SK-N-SH (cell line): Measurements from ENCODE around the gene MCF2L2. TPM values are rescaled to one million over a fixed set of nuclear protein-coding genes. Genes with fewer than 3 reads are reported as not detected.

ENCODE experiments used
- CTCF ChIA-PET: fragments of 300-600, 350-600 bp; formaldehyde crosslinking; extraction: SDS; loops from one replicate; lab custom pipeline; 2021; lab: Yijun Ruan, JAX
- POLR2A ChIA-PET: fragments of 350-600 bp; sonication (Branson Sonifier 250); formaldehyde crosslinking; extraction: SDS; loops from one replicate; lab custom pipeline; 2020; ENCODE audit warnings: antibody characterized with exemption, inconsistent platforms; lab: Yijun Ruan, JAX
- DNase-seq: peaks from one replicate; pipeline ENCODE4 v3.0.0; 2012
- H2AFZ ChIP-seq: fragments of 200-600 bp; sonication (generic); 2 replicates; pipeline ENCODE4 v1.8.1; 2016; ENCODE audit warnings: antibody characterized with exemption, mild to moderate bottlenecking, low read depth
- H3F3A ChIP-seq: fragments of 200-600 bp; sonication (generic); replicated peaks from 2 replicates; pipeline ENCODE3; 2016; ENCODE audit warnings: antibody characterized with exemption, mild to moderate bottlenecking; ENCODE audit not compliant: insufficient read depth
- H3K27ac ChIP-seq, 2 experiments: fragments of 200-500 bp in 1 of 2; fragments of 200-600 bp in 1 of 2; sonication (Bioruptor generic) in 1 of 2; sonication (generic), shearing (Covaris generic) in 1 of 2; 2 replicates each; pipeline versions ENCODE4 v1.5.1 to v1.6.1; 2014 to 2016; ENCODE audit warnings: low read depth in 2 of 2, inconsistent platforms in 1 of 2, low read length in 1 of 2, mild to moderate bottlenecking in 1 of 2, mixed read lengths in 1 of 2
- H3K27me3 ChIP-seq: fragments of 200-600 bp; sonication (generic), shearing (Covaris generic); 2 replicates; pipeline ENCODE4 v1.6.1; 2016; ENCODE audit warnings: mixed run types; ENCODE audit not compliant: insufficient read depth
- H3K36me3 ChIP-seq, 2 experiments: fragments of 200-500 bp in 1 of 2; fragments of 200-600 bp in 1 of 2; sonication (Bioruptor generic) in 1 of 2; sonication (generic) in 1 of 2; replicated peaks in 1 of 2; 2 replicates each; pipeline versions ENCODE3 to v1.5.1; 2014 to 2016; ENCODE audit warnings: low read length in 1 of 2, mild to moderate bottlenecking in 1 of 2; ENCODE audit not compliant: insufficient read depth in 2 of 2, control insufficient read depth in 1 of 2
- H3K4me1 ChIP-seq, 2 experiments: fragments of 200-500 bp in 1 of 2; fragments of 200-600 bp in 1 of 2; sonication (Bioruptor generic) in 1 of 2; sonication (generic), shearing (Covaris generic) in 1 of 2; 2 replicates each; pipeline versions ENCODE4 v1.5.1 to v1.6.1; 2014 to 2016; ENCODE audit warnings: low read depth in 1 of 2, low read length in 1 of 2, mixed run types in 1 of 2; ENCODE audit not compliant: insufficient read depth in 2 of 2, control insufficient read depth in 1 of 2
- H3K4me2 ChIP-seq: fragments of 200-600 bp; sonication (generic), shearing (Covaris generic); 2 replicates; pipeline ENCODE4 v1.6.1; 2017; ENCODE audit warnings: mixed run types
- H3K4me3 ChIP-seq, 2 experiments: fragments of 200-500 bp in 1 of 2; fragments of 200-600 bp in 1 of 2; sonication (Bioruptor generic) in 1 of 2; sonication (generic), shearing (Covaris generic) in 1 of 2; 2 replicates each; pipeline versions ENCODE4 v1.5.1 to v1.8.1; 2014 to 2016; ENCODE audit warnings: low read depth in 2 of 2, inconsistent platforms in 1 of 2, low read length in 1 of 2, mild to moderate bottlenecking in 1 of 2, mixed read lengths in 1 of 2, moderate library complexity in 1 of 2
- H3K79me2 ChIP-seq: fragments of 200-600 bp; sonication (generic); 2 replicates; pipeline ENCODE4 v1.8.1; 2017; ENCODE audit warnings: mild to moderate bottlenecking; ENCODE audit not compliant: insufficient read depth
- H3K9ac ChIP-seq: fragments of 200-600 bp; sonication (generic); 2 replicates; pipeline ENCODE4 v1.6.1; 2017; ENCODE audit warnings: mixed run types
- H3K9me2 ChIP-seq: fragments of 200-600 bp; sonication (generic); 2 replicates; pipeline ENCODE4 v1.6.1; 2017; ENCODE audit warnings: mixed run types
- H3K9me3 ChIP-seq: fragments of 200-600 bp; sonication (generic); 2 replicates; pipeline ENCODE4 v1.6.1; 2017; ENCODE audit warnings: mixed run types, mild to moderate bottlenecking, moderate library complexity
- H4K20me1 ChIP-seq: fragments of 200-600 bp; sonication (generic); 2 replicates; pipeline ENCODE4 v1.6.1; 2017; ENCODE audit warnings: mild to moderate bottlenecking, mixed run types; ENCODE audit not compliant: insufficient read depth
- CHD2 ChIP-seq: fragments of 150-350 bp; IDR thresholded peaks from 2 replicates; pipeline ENCODE4 v1.6.1; 2018; ENCODE audit warnings: low read length; ENCODE audit not compliant: partially characterized antibody
- EP300 ChIP-seq, 2 experiments: IDR thresholded peaks; 2 replicates each; pipeline versions ENCODE4 v1.4.0 to v1.6.1; 2012; ENCODE audit warnings: borderline replicate concordance in 1 of 2, low read depth in 1 of 2, low read length in 1 of 2
- FOSL2 ChIP-seq: IDR thresholded peaks from 2 replicates; pipeline ENCODE4 v1.4.0; 2012; ENCODE audit warnings: low read depth, mild to moderate bottlenecking, moderate library complexity, borderline replicate concordance
- GABPA ChIP-seq: IDR thresholded peaks from 2 replicates; pipeline ENCODE4 v1.4.0; 2012; ENCODE audit warnings: low read depth, mild to moderate bottlenecking
- JUND ChIP-seq: IDR thresholded peaks from 2 replicates; pipeline ENCODE4 v1.4.0; 2012
- MAX ChIP-seq: IDR thresholded peaks from 2 replicates; pipeline ENCODE4 v1.4.0; 2012; ENCODE audit warnings: low read depth
- MEF2A ChIP-seq: IDR thresholded peaks from 2 replicates; pipeline ENCODE4 v1.4.0; 2012; ENCODE audit warnings: low read depth, borderline replicate concordance
- PBX3 ChIP-seq: IDR thresholded peaks from 2 replicates; pipeline ENCODE4; 2012
- POLR2AphosphoS5 ChIP-seq: IDR thresholded peaks from 2 replicates; pipeline ENCODE4 v1.6.1; 2012; ENCODE audit warnings: low read depth, low read length
- REST ChIP-seq: IDR thresholded peaks from 2 replicates; pipeline ENCODE4 v1.6.1; 2012; ENCODE audit warnings: mild to moderate bottlenecking, low read depth, low read length, moderate library complexity
- RXRA ChIP-seq: IDR thresholded peaks from 2 replicates; pipeline ENCODE4 v1.4.0; 2012; ENCODE audit warnings: low read depth, mild to moderate bottlenecking, borderline replicate concordance
- TCF12 ChIP-seq: IDR thresholded peaks from 2 replicates; pipeline ENCODE4 v1.4.0; 2012
- TEAD4 ChIP-seq: IDR thresholded peaks from 2 replicates; pipeline ENCODE4 v1.4.0; 2012; ENCODE audit warnings: mild to moderate bottlenecking, borderline replicate concordance; ENCODE audit not compliant: insufficient read depth
- YY1 ChIP-seq: IDR thresholded peaks from 2 replicates; pipeline ENCODE4 v1.4.0; 2012; ENCODE audit warnings: low read depth, mild to moderate bottlenecking
- WGBS: methylation state at CpG from one replicate; pipeline ENCODE4 v1.1.6; 2017; ENCODE audit warnings: low lambda C conversion rate; 5-methylcytosine and 5-hydroxymethylcytosine counted together
- polyA plus RNA-seq, 3 experiments: library from polyadenylated mRNA; depleted of rRNA; stranded (reverse); fragments of >200 nt; gene quantifications; 2 replicates each; pipeline ENCODE4 v1.2.3, GENCODE V29; 2012

Gene MCF2L2
- polyA plus RNA-seq, 1 of the 3 experiments (the other 2 are of a cell fraction) = 0.56 TPM

- 86% methylated on average over 3 of the region's 4 CpGs for WGBS
- POLR2A ChIA-PET = no interaction called here
- CTCF ChIA-PET = interaction anchor here (1.2 to 1.3 kb wide), 2 partner anchors 10 to 104 kb away, joined by 3 read pairs; no protein-coding TSS in a partner anchor
Measured at GRCh38 chr3:183299976-183300375, 128.4 kb downstream of the MCF2L2 start.

GRCh38 chr3:183298701-183299153 is 129.7 kb downstream of the MCF2L2 start:
- TF ChIP-seq MAX (peak; percentile 91), GABPA (no peak), POLR2AphosphoS5 (no peak), TEAD4 (0 out of 2 replicates have a peak, but pooled peaks have one; percentile 21), EP300 (IDR thresholded peaks at IDR 0.05; ENCODE audit: borderline replicate concordance in 1 of 2, low read depth in 1 of 2, low read length in 1 of 2) (peak in 1 of 2 experiments; percentile 7; a peak in 1 of 4 replicates), RXRA (no peak), MEF2A (no peak), FOSL2 (peak; percentile 74), REST (0 out of 2 replicates have a peak, but pooled peaks have one; percentile 29), PBX3 (peak; percentile 61), CHD2 (no peak), JUND (peak; percentile 61), TCF12 (peak; percentile 89)
- TF ChIP-seq, all 33 proteins: peak for 8
- POLR2A ChIA-PET = no interaction called here
- H3K9me2 ChIP-seq = no peaks in the 10 kb centered on the region
- H3K4me1 ChIP-seq = peaks cover 0 to 18% of the 10 kb centered on the region in 2 experiments; a peak in 2 of 4 replicates
- H3K4me3 ChIP-seq = no peak overlapping the region
- DNase-seq = no peak
- H3K9me3 ChIP-seq = no peaks in the 10 kb centered on the region
- H3K9ac ChIP-seq = no peak overlapping the region
- peak overlapping the region in 1 of 2 experiments; percentile 69; a peak in 2 of 4 replicates for H3K27ac ChIP-seq
- peak overlapping the region; percentile 64; the same call in 1 of the 2 replicates for H3K4me2 ChIP-seq
- H4K20me1 ChIP-seq = no peaks in the 10 kb centered on the region
- peaks cover 4% of the 10 kb centered on the region for H3F3A ChIP-seq
- H2AFZ ChIP-seq = no peak overlapping the region
- WGBS = 38% methylated on average over 3 of the region's 5 CpGs
- H3K79me2 ChIP-seq = no peaks in the 10 kb centered on the region
- H3K36me3 ChIP-seq = no peaks in the 10 kb centered on the region
- H3K27me3 ChIP-seq = no peaks in the 10 kb centered on the region
- CTCF ChIA-PET = no interaction called here

More at GRCh38 chr3:183299976-183300375, 128.4 kb downstream of the MCF2L2 start:
- TF ChIP-seq YY1 (no peak), GABPA (no peak), POLR2AphosphoS5 (no peak)
- Histone ChIP-seq H3K9me2 (no peaks in the 10 kb centered on the region), H3K27ac (no peak overlapping the region), H3K9me3 (no peaks in the 10 kb centered on the region), H3K36me3 (no peaks in the 10 kb centered on the region), H3K4me2 (no peak overlapping the region), H4K20me1 (no peaks in the 10 kb centered on the region), H3K4me1 (peaks cover 0 to 18% of the 10 kb centered on the region in 2 experiments; a peak in 2 of 4 replicates), H3K9ac (no peak overlapping the region), H3K79me2 (no peaks in the 10 kb centered on the region), H3F3A (peaks cover 4% of the 10 kb centered on the region), H2AFZ (no peak overlapping the region), H3K4me3 (no peak overlapping the region), H3K27me3 (no peaks in the 10 kb centered on the region)
- no peak for DNase-seq
